SK-N-SH (cell line): Measurements from ENCODE around the gene PTPN23.

ENCODE experiments used
- CTCF ChIP-seq: fragments of 200-600 bp; sonication (generic); IDR thresholded peaks from 2 replicates; pipeline ENCODE4 v1.6.1; 2017; ENCODE audit warnings: antibody characterized with exemption, mild to moderate bottlenecking, moderate library complexity
- EP300 ChIP-seq, 2 experiments: IDR thresholded peaks; 2 replicates each; pipeline versions ENCODE4 v1.4.0 to v1.6.1; 2012; ENCODE audit warnings: borderline replicate concordance in 1 of 2, low read depth in 1 of 2, low read length in 1 of 2
- EZH2phosphoT487 ChIP-seq: fragments of 200-600 bp; sonication (generic); IDR thresholded peaks from 2 replicates; pipeline ENCODE4 v1.6.1; 2017; ENCODE audit warnings: low read depth, mixed run types, mild to moderate bottlenecking, antibody characterized with exemption, moderate library complexity, borderline replicate concordance
- JUND ChIP-seq: IDR thresholded peaks from 2 replicates; pipeline ENCODE4 v1.4.0; 2012
- MXI1 ChIP-seq: IDR thresholded peaks from 2 replicates; pipeline ENCODE4 v1.6.1; 2012; ENCODE audit warnings: mild to moderate bottlenecking, low read depth, low read length, improper control_type of control experiment
- RAD21 ChIP-seq: IDR thresholded peaks from 2 replicates; pipeline ENCODE4 v1.6.1; 2012; ENCODE audit warnings: mild to moderate bottlenecking, low read length
- REST ChIP-seq: IDR thresholded peaks from 2 replicates; pipeline ENCODE4 v1.6.1; 2012; ENCODE audit warnings: mild to moderate bottlenecking, low read depth, low read length, moderate library complexity
- SMC3 ChIP-seq: IDR thresholded peaks from 2 replicates; pipeline ENCODE4 v1.6.1; 2012; ENCODE audit warnings: low read depth, low read length, improper control_type of control experiment
- TEAD4 ChIP-seq: IDR thresholded peaks from 2 replicates; pipeline ENCODE4 v1.4.0; 2012; ENCODE audit warnings: mild to moderate bottlenecking, borderline replicate concordance; ENCODE audit not compliant: insufficient read depth

GRCh38 chr3:47367631-47368030 lies 13.2 kb upstream of the PTPN23 start:
- no peak for TF ChIP-seq CTCF
- TF ChIP-seq EZH2phosphoT487 = no peak
- no peak for TF ChIP-seq TEAD4
- no peak for TF ChIP-seq RAD21
- TF ChIP-seq REST = no peak
- TF ChIP-seq MXI1 = no peak
- no peak for TF ChIP-seq EP300 (IDR thresholded peaks at IDR 0.05; ENCODE audit: borderline replicate concordance in 1 of 2, low read depth in 1 of 2, low read length in 1 of 2)
- TF ChIP-seq SMC3 = no peak
- TF ChIP-seq JUND = no peak
